AML-193 (cell line): ENCODE results near the gene TNFRSF14.

ENCODE experiments used
- DNase-seq, 2 experiments: peaks; one replicate each; lab custom pipeline; 2025; lab: John Stamatoyannopoulos, UW

TNFRSF14 gene

DNA sequence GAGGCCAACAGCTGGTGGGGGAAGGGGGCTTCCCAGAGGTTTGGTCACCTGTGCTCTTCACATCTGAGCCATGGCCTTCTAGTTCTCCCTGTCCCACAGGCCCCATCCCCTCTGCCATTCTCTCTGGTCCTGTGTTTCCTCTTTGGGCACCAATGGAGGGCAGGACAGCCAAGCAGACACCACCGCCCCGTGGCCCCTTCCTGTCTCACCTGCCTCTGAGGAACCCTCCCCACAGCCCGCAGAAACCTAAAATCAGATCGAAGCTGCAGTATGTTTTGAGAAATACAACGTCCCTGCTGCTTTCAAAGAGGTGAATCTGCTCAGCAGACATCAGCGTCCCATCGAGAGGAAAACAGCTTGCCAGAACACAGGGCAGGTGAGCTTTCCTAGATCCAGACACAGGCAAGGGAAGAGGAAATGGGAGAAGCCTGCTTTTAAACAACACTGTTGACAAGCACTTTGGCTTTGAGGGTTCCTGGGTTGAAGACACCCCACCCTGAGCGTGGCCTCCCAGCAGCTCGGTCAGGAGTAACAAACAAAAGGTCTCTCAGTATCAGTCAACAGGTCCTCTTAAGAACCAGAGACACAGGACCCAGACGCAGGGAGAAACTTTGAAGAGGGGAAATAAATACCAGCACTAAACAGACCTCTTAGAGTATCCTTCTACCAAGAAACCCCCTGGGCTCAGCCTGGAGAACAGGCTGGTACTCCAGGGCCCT, 32.1 kb upstream of the TNFRSF14 start:
- DNase-seq = no peak

DNA sequence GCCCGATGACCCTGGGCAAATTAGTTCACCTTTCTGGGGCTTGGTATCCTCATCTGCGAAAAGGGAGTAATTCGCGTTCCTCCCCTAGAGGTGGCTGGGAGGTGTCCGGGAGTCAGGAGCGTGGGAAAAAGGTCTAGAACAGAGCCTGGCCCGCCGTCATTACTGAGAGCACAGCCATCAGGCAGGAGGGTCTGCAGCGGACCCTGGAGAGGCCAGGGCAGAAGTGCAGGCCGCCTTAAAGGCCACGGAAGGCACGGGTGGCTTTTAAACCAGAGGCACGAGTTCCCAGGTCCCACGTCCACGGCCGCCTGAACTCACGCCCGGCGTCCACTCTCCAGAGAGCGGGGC, 30.6 kb upstream of the TNFRSF14 start:
- no peak for DNase-seq

DNA sequence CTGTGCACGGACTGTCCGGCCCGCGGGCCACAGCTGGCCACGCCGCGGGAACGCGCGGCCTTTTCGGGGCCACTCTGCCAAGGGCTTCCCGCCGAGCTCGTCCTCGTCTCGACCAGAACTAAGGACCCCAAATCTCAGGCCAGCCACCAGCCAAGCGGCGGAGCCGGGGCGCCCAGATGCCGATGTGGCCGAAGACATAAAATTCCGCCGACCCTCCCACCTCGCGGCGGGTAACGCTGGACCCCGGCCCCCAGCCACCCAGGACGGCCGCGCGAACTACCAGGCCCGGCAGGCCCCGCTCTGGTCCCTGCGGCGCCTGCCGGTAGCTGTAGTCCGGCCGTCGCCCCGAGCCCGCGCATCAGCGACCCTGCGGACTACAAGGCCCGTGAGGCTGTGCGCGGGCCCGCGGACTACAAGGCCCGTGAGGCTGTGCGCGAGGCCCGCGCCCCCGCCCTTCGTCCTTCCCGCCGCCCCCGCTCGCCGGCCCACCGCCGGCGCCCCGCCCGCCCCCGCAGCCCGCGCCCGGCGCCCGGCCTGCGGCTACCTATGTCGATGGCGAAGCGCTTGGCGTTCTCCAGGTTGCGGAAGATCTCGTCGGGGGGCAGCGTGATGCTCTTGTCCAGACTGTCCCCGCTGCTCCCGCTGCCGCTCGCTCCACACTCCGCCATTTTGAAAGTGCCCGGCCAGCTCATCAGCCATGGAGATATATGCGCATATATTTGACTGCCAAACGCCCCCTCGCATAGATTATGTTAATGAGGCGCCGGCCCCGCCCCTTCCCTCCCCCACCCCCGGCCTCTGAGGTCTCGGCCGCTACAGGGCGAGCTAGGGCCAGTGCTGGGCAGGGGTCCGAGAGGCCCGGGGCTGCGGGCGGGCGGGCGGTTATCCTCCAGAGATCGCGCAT, 30.0 kb upstream of the TNFRSF14 start, which contains the start of gene PANK4:
Gene PANK4, minus strand, starts transcription at position 677 of the 904 bp plus-strand sequence. Its CDS starts 9 bp downstream, at position 668.
- peak; percentile 82 to 85 for DNase-seq

DNA sequence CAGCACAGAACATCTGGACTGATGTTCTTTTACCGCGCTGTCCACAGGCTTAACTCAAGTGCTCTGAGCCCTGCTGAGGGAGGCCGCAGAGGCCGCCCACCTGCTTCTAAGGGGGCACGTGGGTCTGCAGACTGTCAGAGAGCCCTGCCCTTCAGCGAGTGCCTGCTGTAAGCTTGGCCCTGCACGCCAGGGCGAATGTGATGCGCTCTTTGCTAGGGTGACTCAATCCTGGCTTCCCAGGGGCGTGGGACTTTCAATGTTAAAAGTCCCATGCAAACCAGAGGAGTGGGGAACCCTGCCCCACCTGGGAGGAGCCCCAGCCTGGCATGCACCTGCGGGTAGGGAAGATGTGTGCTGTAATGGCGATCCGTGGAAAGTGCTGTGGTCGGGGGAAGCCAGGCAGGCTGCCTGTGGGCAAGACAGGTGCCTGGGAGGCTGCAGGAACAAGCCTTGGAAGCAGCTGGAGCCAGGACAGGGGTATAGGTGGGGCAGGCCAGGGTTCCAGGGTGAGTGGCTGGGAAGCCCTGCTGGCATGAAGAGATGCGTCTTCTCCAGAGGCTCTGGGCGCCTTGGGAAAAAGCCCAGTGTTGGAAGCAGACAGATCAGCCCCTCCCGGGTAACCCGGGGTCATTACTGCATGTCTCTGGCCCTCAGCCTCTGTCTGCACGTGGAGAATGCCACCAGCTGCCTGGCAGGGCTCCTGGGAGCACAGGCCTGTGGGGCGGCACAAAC, 29.2 kb upstream of the TNFRSF14 start:
- DNase-seq = no peak

DNA sequence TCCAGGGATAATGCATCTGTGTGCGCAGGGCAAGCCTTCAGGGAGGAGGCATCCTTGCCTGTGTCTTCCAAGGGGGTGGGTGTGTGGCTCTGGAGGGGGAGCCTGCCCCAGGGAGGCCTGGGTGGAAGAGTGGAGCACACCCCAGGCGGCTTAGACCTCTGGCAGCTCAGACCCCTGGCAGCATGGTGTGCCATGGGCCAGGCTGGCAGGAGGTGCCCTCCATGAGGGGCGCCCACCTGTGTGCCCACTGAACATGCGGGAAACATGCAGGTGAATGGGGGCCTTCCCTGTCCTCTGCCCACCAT, 28.7 kb upstream of the TNFRSF14 start:
- no peak for DNase-seq

DNA sequence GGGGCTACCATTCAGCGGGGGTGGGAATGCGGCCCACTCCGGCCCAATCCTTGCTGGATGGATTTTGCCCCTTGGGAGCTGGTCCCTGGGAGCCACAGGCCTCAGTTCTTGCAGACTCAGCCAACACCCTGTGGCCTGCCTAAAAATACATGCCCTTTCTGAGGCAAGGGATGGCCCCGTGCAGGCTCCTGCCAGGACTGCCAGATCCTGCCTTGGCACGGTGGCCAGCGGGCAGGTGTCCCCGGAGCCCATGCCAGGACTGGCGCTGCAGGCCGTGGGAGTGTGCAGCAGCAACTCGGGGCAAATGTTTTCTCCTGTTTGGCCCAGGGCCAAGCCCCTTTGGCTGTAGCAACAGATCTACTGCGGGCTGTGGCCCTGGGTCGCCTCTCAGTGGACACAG, 28.2 kb upstream of the TNFRSF14 start:
- DNase-seq = no peak

DNA sequence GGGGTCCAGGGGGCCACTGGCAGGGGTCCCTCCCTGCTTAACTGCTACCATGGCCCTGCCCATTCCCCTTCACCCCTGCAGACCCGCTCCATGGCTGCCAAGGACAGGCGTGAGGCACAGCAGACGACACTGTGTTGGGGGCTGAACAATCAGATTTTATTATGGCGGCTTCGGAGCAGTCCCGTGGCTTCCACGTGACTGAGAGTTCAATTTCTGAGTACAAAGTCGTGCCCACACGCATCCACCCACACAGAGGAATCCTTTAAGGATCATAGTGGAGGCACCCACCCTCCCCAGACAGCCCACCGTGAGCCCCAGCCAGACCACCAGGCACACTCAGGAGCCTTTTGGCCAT, 27.6 kb upstream of the TNFRSF14 start:
- no peak for DNase-seq

DNA sequence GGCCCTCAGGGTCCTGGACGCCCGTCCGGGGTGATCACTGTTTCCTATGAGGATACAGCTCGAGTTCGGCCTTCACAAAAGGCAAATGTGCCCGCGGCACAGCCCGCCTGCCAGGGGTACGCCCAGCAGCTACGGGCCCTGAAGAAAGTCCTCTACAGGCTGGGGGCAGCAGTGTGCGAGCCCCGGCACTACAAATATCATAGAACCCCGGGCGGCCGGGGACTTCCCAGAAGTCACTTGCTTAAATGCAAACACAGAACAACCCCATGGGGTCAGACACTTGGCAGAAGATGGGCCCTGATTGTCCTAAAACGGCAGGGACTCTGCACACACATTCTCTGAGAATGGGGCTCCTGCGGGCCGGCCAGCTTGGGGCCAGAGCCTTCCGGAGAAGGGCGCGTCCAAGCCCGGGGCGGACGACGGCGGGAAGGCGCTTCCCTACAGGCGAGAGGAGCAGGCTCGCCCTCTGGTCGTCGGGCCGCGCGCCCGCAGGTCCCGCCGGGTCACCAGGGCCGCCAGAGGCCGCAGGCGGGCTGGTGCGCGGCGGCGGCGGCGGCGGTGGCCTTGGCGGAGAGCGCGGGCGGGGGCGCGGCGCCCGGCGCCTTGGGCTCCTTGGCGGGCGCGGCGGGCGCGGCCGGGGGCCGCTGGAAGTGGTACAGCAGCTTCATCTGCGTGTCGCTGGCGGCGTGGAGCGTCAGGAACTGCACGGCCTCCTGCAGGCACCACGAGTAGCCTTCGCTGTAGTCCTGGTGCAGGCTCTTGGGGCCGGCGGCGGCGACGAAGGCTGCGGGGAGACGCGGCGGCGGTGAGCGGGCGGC, 27.0 kb upstream of the TNFRSF14 start:
- no peak for DNase-seq

DNA sequence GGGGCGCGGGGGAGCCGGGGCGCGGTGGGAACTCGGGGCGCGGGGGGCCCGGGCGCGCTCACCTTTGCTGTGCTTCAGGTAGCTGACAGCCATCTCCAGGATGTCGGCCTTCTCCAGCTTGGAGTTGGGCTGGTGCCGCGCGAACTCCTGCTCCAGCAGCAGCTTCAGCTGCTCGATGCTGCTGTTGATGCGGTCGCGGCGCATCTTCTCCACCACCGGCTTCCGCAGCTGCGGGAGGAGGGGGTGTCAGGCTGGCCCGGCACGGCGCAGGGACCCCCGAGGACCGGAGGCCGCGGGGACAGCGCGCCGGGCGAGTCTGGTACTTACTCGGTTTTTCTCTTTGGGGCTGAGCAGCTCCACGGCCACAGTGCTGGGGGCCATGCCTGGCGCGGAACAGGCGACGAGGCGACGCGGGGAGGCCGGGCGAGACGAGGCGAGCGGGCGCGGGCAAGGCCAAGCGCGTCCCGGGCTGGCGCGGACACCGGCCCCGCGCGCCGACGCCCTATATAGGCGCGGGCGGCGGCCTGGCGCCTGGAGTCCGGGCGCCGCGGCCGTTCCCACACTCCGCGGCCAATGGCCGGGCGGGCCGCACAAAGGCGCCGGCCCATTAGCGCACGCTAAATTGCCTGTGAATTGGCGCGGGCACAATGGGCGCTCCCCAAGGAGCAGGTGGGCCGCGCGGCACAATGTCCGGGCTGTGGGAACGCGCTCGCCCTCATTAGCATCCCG, 26.2 kb upstream of the TNFRSF14 start, which contains the start of gene HES5:
Gene HES5, minus strand, starts transcription at position 480 of the 729 bp plus-strand sequence. Its CDS starts 99 bp downstream, at position 381.
- no peak for DNase-seq

DNA sequence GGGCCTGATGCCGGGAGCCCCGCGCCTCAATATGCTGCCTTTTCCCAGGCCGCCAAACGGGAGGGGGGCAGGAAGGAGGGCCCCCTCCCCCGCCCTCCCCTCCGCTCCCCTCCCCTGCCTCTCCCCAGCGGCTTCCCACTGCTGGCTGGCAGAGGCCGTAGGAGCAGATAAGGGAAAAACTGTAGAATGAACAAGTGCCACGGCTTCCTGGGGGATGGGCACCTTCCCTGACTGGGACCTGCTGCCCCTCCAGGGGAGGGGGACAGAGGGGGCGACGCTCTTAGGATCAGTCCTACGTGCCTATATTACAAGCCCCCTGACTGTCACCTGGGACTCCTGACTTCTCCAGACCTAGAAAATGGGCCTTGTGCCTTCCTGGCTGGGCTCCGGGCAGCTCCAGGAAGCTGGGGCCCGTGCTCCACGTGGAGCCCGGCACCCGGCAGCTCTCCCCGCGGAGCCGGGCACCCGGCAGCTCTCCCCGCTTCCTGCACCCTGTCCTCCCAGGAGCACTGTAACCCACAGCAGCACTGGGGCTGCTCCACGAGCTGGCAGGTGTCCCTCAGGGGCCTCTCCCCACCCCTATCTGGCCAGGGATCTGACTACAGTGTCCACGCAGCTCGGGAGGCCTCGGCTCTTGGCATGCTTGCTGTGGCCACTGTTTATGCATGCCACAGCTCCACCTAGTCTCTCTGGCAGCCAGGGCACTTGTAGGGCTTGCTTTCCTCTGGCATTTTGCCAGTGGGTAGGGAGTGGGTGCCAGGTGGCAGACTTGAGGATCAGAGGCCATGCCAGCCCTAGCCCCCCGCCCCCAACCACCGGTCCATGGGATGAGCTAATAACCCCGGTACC, 25.4 kb upstream of the TNFRSF14 start:
- no peak for DNase-seq

DNA sequence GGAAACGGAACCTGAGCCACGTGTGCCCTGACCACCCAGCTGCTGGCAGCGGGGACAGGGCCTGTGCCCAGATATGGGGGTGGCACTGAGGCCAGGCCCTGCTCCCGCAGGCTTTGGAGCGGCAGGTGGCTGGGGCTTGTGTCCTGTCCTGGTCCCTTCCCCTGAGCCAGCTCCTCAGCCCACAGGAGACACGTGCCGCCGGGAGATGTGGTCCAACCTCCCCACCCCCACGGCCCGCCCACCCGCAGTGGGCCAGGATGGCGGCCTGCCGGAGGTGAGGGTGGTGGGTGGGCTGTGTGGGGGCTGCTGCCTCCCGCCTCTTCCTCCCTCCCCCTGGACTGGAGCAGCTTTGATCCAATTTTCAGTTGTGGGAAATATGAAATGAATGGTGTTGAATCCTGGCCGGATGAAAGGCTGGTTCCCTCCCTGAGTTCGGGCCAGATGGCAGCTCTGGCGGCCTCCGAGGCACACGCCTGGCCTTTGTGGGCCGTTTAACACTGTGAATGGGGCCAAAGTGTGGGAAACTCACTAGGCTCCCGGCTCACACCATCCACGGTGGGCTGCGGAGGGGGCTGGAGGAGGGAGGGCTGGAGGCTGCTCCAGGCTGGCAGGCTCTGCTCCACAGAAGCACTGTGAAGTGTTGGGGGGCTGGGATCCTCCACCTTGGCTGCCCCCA, 23.5 kb upstream of the TNFRSF14 start:
- no peak for DNase-seq

DNA sequence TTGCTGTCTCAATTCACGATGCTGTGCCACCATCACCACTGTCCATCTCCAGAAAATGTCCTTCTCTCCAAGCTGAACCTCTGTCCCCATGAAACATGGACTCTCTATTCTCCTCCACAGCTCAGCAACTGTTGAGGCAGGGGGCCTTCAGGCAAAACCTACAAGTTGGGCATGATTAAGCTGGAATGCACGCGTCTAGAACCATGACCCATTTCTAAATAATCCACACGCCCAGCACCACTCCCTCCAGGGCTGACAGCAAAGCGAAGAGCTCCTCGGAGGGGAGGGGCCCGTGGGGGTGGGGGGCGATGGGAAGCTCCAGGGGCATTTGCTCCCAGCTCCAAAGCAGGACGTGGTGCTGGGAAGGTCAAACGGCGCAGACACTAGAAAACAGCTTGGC, 22.8 kb upstream of the TNFRSF14 start:
- no peak for DNase-seq

DNA sequence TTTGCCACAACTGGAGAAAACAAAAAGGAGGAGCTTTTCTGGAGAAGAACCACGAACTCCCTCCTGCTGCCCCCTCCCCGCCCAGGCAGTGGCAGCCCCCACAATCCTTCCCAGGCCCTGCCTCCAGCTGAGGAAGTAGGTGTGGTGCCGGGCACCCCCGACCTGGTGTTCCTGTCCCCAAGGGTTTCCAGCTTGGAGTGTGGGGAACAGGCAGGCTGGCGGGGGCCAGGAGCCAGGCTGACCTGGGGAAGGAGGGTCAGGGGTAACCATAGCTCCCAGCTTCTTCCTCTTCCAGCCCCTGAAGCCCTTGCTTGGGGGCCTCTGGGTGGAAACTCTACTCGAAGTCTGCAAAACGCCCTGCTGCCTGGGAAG, 21.9 kb upstream of the TNFRSF14 start:
- no peak for DNase-seq

DNA sequence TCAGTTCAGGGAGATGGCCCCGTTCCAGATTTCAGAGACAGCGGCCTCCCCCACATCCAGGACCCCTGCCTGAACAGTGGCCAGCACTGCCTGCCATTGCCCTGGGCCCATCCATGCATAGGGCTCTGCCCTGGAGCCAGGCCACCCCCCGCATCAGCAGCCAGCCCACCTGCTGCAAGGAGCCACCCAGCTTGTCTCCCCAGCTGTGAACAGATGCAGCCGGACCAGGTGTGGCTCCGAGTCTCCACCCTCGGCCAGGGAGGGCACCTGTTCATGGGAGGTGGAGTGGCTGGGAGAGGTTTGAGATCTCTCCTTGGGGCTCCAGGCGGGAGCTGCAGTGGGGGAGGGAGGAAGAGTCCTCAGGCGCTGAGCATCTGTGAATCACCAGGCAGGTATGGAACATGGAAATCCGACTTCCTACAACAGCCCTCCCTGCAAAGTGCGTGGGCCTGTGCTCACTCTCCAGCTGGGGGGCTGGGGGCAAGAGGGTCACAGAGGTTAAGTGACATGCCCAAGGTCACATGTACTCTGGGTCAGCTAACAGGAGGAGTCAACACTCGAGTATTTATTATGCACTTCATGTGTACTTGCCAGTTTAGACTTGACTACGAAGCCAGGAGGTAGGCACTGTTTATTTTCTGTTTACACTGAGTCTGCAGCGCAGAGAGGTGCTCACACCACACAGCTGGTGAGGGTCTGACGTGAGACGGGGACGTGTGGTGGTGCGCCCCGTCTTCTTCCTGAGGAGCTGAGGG, 21.3 kb upstream of the TNFRSF14 start:
- DNase-seq = no peak

DNA sequence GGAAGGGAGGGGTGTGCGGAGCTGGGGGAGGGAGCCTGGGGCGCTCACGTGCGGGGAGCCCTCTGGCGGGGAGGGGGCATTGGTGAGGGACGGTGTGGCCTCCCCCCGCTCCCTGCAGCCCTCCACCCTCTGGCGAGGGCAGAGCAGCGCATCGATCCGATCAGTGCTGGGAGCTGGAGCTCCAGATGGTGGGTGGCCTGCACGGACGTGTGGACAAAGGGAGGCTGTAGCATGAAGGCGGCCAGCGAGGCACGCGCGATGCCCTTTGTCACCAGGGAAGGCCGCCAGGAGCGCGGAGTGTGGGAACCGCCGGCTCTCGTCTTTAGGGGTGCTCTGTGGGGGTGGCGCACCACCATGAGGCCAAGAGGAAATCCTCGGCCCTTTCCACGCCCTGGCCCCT, 20.7 kb upstream of the TNFRSF14 start:
- no peak for DNase-seq

DNA sequence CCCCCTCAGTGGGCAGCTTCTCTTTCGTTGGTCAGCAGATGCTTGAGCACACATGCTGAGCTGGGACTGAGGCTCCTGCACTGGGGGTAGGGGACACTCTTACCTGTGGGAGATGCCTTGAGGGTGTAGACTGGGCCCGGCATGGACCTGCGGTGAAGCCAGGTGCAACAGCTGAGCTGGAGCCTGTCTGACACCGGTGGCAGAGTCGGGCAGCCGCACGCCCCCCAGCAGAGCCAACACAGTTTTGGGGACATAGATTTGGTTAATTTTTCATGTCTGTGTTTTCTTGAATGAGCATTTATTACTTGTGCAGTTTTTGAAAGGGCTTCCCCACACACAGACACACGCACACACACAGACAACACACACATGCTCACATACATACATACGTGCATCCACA, 20.2 kb upstream of the TNFRSF14 start:
- DNase-seq = no peak

DNA sequence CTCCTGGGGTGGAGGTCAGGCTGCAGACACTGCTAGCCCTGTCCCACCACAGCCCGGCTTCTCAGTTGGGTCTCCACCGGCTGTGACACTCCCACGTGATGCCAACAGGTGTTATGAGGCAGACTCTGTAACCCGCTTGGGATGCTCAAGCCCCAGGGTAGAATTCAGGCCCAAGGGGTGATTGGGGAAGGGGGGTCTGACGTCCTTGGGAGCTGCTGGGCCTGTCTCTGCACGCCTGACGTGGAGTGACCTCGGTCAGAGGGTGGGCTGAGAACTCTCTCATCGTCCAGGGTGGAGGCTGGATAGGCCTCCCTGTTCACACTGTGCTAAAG, 18.4 kb upstream of the TNFRSF14 start:
- no peak for DNase-seq

DNA sequence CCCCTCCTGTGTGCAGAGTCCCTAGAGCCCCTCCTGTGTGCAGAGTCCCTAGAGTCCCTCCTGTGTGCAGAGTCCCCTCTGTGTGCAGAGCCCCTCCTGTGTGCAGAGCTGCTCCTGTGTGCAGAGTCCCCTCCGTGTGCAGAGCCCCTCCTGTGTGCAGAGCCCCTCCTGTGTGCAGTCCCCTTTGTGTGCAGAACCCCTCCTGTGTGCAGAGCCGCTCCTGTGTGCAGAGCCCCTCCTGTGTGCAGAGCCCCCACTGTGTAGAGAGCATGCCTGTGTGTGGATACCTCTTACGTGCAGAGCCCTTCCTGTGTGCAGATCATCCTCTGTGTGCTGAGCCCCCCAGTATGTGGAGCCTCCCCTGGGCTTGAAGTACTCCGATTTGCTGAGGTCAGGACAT, 17.8 kb upstream of the TNFRSF14 start:
- no peak for DNase-seq

DNA sequence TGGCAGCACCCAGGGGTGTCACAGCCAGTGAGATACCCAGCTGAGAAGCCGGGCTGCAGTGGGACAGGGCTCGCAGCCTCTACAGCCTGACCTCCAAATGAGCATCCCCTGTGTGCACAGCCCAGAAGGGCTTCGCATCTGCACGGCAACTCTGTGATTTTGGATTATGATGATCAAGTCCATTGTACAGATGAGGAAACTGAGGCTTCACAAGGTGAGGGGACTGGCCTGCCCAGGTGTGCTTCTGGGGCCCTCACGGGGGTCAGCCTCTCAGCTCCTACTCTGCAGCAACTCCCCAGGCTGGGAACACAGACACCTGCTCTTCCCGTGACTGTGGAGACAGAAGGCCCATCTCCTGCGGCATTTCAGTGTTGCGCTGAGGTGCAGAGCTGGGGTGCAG, 17.3 kb upstream of the TNFRSF14 start:
- DNase-seq = no peak
